Measurements from ENCODE around the gene ZMYND11. TPM values are rescaled to one million over a fixed set of nuclear protein-coding genes. Genes with fewer than 3 reads are reported as not detected.

ZMYND11 gene
- total RNA-seq, 2 donors from 2014 or later: 34.1 to 48.5 TPM

- TF ChIP-seq CTCF (IDR thresholded peaks at IDR 0.05): no peak
- Histone ChIP-seq H3K27ac (no peak overlapping the region), H3K27me3 (no peaks in the 10 kb centered on the region), H3K4me3 (no peak overlapping the region), H3K9me3 (no peaks in the 10 kb centered on the region), H3K36me3 (no peaks in the 10 kb centered on the region), H3K9ac (ENCODE audit: low read depth in 2 of 2, low read length in 2 of 2) (no peak overlapping the region), H3K4me1 (no peaks in the 10 kb centered on the region)
- intact Hi-C loops (cut with DNase I): no loop called here
- no peak for DNase-seq
These were observed 59.0 kb downstream of the ZMYND11 start for GRCh38 chr10:194281-194680.

GRCh38 chr10:200405-200804 is 65.2 kb downstream of the ZMYND11 start:
- Histone ChIP-seq H3K4me3 (no peak overlapping the region), H3K9ac (ENCODE audit: low read depth in 2 of 2, low read length in 2 of 2) (no peak overlapping the region), H3K36me3 (no peaks in the 10 kb centered on the region), H3K9me3 (no peaks in the 10 kb centered on the region), H3K27ac (no peak overlapping the region), H3K4me1 (no peaks in the 10 kb centered on the region), H3K27me3 (no peaks in the 10 kb centered on the region)
- intact Hi-C loops (cut with DNase I): no loop called here
- no peak for DNase-seq
- TF ChIP-seq CTCF (IDR thresholded peaks at IDR 0.05): no peak

- Histone ChIP-seq H3K9me3 (no peaks in the 10 kb centered on the region), H3K9ac (ENCODE audit: low read depth in 2 of 2, low read length in 2 of 2) (no peak overlapping the region), H3K27me3 (no peaks in the 10 kb centered on the region), H3K36me3 (no peaks in the 10 kb centered on the region), H3K27ac (no peak overlapping the region), H3K4me1 (no peaks in the 10 kb centered on the region), H3K4me3 (no peak overlapping the region)
- no peak for TF ChIP-seq CTCF (IDR thresholded peaks at IDR 0.05)
- DNase-seq: no peak
- intact Hi-C loops (cut with DNase I): no loop called here
These were observed 66.1 kb downstream of the ZMYND11 start for GRCh38 chr10:201328-201771.

GRCh38 chr10:208616-209015 is 73.4 kb downstream of the ZMYND11 start:
- no peak for TF ChIP-seq CTCF (IDR thresholded peaks at IDR 0.05)
- no peaks in the 10 kb centered on the region for H3K4me1 ChIP-seq
- no peak for DNase-seq
- H3K36me3 ChIP-seq: no peaks in the 10 kb centered on the region
- H3K9ac ChIP-seq (ENCODE audit: low read depth in 2 of 2, low read length in 2 of 2): no peak overlapping the region
- no peak overlapping the region for H3K4me3 ChIP-seq
- no peaks in the 10 kb centered on the region for H3K27me3 ChIP-seq
- H3K9me3 ChIP-seq: no peaks in the 10 kb centered on the region
- no peak overlapping the region for H3K27ac ChIP-seq
- intact Hi-C loops (cut with DNase I): no loop called here

- no peak for TF ChIP-seq CTCF (IDR thresholded peaks at IDR 0.05)
- intact Hi-C loops (cut with DNase I): no loop called here
- no peaks in the 10 kb centered on the region for H3K27me3 ChIP-seq
- no peak overlapping the region for H3K27ac ChIP-seq
- no peak for DNase-seq
- no peak overlapping the region for H3K4me3 ChIP-seq
- H3K9me3 ChIP-seq: no peaks in the 10 kb centered on the region
- H3K4me1 ChIP-seq: no peaks in the 10 kb centered on the region
- H3K36me3 ChIP-seq: no peaks in the 10 kb centered on the region
- no peak overlapping the region for H3K9ac ChIP-seq (ENCODE audit: low read depth in 2 of 2, low read length in 2 of 2)
These were observed 74.1 kb downstream of the ZMYND11 start for GRCh38 chr10:209357-209756.

- no peak overlapping the region for H3K4me3 ChIP-seq
- no peak overlapping the region for H3K9ac ChIP-seq (ENCODE audit: low read depth in 2 of 2, low read length in 2 of 2)
- H3K27me3 ChIP-seq: no peaks in the 10 kb centered on the region
- H3K27ac ChIP-seq: no peak overlapping the region
- H3K36me3 ChIP-seq: no peaks in the 10 kb centered on the region
- TF ChIP-seq CTCF (IDR thresholded peaks at IDR 0.05): no peak
- H3K4me1 ChIP-seq: no peaks in the 10 kb centered on the region
- DNase-seq: no peak
- intact Hi-C loops (cut with DNase I): no loop called here
- H3K9me3 ChIP-seq: no peaks in the 10 kb centered on the region
These were observed 75.0 kb downstream of the ZMYND11 start for GRCh38 chr10:210297-210696.
